GM21825 (cell line): ENCODE results near the gene S100A12.
"Not testable (repeated sequence)": the region's sequence is repeated elsewhere in the genome, so short reads cannot be mapped to it uniquely, and the experiment has no call there.

ENCODE experiments used
- ATAC-seq: cut with Tn5 transposase; IDR thresholded peaks from one replicate; pipeline ENCODE4 v1.9.1; 2021; ENCODE audit warnings: mild to moderate bottlenecking, moderate library complexity; ENCODE audit not compliant: unreplicated experiment

Gene S100A12

DNA sequence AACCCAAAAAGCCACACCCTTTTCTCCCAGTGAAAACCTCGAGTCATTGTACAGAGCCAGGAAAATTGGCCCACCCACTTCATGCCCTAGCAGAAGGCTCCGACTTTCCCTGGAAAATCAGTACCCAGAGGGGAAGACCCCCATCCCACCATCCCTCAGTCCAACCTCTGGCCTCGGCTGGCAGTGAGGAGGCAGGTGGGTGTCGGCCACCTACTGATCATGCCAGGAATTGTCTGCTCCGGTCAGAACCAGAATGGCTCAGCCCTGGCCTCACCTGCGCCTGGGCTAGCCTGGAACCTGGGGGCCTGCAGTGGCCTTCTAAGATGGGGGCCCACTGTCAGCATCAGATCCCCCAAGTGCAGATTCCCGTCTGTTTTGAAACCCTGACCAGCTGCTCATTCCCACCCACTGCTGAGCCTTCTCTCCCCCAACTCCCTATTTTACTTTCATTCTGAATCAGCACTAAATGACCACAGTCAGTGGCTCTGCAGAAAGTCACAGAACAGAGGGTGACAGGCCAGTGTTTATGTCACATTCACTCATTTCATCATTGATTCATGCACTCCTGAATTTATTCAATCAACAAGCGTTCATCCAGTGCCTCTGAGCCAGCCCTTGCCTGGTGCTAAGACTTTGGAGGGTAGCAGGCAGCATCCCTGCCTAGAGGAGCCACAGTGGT lies 20.8 kb downstream of the S100A12 start:
- no peak for ATAC-seq

DNA sequence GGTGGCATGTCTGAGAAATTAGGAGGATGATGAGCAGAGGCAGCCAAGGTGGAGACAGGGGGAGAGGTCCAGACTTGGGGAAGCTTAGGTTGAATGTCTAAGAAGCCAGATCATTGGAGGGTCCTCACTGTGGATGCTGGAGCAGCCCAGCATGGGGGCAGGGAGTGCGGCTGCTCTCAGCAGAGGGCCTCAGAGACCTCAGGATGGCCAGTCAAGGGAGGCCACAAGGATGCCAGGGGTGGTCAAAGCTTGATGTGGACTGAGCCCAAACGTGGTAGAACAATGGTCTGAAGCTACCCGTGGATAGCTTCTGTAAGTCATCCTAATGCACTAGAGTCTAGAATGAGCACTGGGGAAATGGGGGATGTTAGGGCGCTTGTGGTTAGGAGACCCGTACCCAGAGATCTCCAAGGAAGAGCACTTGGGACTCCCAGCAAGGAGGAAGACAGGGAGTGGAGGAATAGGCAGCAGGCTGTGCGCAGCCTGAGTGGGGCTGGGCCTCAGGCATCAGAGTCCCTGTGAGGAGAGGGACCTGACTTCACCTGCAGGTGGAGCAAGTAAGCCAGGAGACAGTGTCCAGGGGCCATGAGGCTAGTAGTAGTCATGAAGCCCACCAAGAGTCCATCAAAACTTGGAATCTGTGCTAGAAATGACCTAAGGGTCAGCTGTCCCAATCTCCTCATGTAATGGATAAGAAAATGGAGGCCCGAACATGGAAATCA lies 22.0 kb downstream of the S100A12 start:
- ATAC-seq = no peak

DNA sequence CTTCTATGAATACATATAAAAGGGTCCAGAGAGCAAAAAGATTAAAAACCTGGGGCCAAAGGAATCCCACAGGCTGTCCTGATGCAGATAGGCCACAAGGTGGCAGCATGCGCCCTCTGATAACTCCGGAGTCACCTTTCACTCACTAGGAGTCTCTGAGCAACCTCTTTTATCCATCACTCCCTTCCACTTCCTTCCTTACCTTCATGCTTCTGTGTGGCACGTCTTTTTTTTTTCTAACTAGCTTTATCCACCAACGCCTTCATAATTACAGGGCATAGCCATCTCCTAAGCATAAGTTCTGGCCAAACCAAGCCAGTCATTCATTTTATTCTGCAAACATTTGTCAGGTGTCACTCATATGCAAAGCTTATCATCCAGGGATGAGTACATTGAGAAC lies 22.9 kb downstream of the S100A12 start:
- ATAC-seq = no peak

- ATAC-seq = no peak
Observed at GRCh38 chr1:153350321-153350957, 25.0 kb downstream of the S100A12 start.

GRCh38 chr1:153349363-153350320 lies 25.8 kb downstream of the S100A12 start:
- no peak for ATAC-seq

DNA sequence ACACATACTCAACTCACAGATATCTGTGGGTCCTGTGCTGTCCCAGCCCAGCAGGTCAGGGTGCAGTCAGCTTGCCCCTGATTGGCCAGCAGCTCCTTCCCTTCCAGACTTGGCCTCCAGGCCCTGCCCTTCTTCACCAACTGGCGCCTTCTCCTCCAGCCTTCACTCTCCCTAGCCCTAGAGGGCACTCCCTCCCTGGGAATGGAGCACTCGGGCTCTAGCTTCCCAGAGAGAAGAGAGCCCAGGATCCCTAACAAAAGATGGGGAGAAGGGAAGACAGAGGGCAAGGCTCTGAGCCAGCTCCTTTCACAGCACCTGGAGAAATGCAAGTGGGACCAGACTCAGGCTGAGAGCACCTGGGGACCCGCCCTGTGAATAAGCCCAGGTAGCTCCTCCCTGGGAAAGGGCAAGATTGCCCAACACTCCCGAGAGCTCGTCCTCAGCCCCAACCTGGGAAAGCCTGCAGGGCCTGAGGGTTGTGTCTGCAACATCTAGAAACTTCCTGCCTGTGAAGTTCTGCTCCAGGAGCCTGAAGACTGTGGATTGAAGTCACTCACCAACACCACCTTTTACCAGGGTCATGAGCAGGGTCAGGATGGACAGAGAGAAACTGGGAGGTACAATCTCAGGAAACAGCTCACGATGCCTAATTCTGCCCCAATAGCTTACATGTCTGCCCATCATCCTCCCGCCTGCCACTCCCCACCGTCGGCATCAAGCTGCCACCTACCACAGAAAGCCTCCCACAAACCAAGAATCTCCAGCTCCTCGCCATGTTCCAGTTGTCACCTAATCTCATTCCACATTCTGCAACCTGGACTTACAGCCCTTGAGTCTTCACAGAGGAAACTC lies 26.7 kb downstream of the S100A12 start, which contains the start of gene PGLYRP4:
TSS of gene PGLYRP4 (minus strand) at position 331 of the 852 bp plus-strand sequence. CDS start 909 bp downstream, outside the sequence.
- no peak for ATAC-seq

DNA sequence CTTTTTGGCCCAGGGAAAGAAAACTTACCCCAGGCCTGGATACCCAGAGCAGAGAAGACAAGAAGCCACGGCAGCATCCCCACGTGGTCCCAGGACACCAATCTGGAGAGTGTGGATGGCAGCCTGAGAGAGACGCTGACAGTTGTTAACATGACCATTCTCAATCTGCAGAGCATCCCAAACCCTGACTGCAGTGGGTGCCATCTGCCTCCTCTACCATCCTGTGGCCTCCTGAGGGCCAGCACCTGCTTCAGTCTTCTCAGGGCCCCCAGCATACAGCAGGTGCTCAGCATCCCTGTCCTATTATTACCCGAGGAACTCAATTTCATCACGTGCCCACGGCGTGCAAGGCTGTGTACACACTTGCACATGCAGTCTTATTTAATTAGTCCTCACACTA lies 27.6 kb downstream of the S100A12 start:
- no peak for ATAC-seq

GRCh38 chr1:153347049-153347448 lies 28.4 kb downstream of the S100A12 start:
- not testable (repeated sequence) for ATAC-seq

GRCh38 chr1:153346077-153346723 lies 29.2 kb downstream of the S100A12 start:
- ATAC-seq = no peak

DNA sequence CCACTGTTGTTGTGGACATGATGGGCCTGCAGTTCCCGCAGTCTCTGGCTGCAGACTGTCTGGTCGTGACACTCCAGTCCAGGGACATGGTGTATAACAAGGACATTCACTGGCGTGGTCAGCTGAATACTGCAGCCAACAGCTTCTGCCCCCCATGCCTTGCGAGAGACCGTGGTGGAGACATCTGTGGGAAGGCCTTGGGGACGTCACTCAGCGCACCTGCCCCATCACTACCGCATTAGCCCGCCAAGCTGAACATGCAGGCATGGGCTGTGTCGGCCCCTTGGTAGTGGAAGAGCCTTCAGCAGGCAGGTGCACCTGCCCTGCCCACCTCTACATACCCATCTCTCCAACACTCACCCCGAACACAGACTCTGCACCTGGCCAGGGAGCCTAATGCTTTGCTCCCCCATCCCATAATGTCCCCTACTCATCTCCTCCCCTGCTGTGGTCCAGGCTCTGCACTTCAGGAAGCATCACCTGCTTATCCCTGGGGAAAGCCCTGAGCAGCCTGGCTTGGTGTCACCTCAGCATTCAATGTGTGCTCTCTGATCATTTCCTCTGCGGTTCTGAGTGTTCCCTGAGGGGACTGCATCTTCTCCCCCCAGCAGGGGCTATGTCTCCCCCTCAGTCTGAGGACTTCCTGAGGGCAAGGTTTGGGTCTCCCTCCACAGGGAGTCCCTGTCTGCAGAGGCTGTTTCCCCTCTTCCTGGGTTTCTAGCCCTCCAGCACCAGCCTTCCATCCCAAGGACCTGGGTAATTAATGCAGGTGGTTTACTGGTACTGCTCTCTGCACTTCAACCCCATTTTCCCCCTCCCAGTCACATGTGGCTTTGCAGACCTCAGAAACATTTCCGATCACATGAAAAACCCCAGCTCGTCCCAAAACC lies 30.0 kb downstream of the S100A12 start:
- no peak for ATAC-seq

GRCh38 chr1:153344718-153345025 lies 30.7 kb downstream of the S100A12 start:
- ATAC-seq = no peak

DNA sequence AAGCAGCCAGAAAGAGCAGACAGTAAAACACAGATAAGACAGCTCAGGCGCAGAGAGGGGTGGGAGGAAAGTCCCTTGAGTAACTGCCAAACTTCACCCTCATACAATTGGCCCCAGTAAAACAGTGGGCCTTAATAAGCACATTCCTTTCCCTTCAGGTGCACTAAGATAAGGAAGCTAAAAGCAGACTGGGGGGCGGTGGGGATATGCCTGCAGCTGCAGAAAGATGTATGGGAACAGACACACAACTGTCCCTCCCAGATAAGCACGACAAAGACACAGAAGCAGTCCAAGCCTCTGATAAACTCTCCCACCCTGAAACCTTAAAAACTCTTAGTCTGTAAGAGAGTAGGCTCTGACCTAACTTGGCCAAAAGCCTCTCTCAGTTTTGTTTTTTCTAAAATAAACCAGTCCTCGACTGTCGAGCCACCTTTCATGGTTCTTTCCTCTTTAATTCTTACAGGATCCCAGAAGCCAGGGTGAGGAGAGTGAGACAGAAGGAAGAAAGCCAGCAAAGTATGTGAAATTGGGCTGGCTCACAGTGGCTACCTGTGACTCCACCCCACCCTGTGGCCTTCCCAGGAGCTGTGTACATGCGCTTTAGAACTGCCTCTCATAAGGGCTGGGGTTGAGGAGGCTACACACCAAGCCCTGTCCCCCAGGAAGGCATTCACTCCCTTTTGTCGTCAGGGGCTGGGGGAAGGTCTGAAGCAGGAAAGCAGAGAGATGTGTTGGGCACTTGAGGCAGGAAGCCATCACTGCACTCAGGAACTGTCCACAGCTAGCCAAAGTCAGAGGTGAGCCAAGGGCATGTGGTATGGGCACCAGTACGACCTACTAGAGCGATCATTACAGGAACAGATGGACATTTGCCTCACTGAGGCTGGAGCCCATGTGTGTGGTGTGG lies 31.4 kb downstream of the S100A12 start:
- no peak for ATAC-seq

DNA sequence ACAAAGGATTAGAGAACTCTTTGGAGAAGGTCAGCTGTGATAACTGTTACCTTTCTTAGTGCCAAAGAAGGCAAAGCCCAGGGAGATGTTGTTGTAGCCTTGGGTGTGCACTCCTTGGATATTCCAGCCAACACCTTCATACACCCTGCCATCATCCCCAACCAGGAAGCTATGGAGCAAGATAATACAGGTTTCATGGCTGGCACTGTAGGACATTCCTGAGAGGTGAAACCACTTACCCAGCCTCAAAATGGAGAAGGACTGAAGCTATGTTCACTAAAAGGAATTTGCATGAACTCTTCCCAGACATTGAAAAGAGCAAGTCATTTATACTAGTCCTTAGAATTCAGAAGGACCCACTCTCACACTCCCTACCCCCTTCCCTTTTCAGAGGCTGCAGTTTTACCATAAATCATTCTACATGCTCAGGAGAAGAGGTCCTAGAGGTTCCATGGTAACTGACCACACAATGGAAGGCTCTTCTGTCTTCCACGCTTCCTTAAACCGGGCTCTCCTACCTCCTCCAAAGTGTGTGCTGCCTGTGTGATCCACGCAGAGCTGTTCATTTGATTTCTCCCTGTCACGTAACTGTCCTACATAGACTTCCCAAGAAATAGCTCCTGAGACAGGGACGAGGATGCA lies 32.3 kb downstream of the S100A12 start:
- ATAC-seq = no peak

GRCh38 chr1:153342178-153342577 lies 33.2 kb downstream of the S100A12 start:
- no peak for ATAC-seq

GRCh38 chr1:153341431-153341934 lies 33.9 kb downstream of the S100A12 start:
- no peak for ATAC-seq

- no peak for ATAC-seq
Observed at GRCh38 chr1:153340356-153340755, 35.1 kb downstream of the S100A12 start.

DNA sequence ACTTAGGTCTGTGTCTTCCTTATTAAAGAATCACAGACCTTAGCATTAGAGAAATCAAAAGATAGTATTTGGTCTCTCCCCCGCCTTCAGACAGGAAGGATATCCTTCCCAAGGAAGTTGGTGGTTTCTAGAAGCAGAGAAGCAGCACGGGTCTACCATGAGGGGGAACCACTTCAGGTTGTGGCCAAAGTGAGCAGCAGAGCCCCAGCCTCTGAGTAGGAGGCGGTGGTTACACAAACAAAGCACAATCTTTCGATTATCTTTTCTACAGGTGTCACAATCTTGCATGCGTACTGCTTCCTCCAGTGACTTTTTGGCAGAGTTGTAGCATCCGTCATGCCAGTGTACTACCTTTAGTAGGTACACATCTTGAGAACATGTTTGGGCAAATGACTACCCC lies 35.6 kb downstream of the S100A12 start:
- no peak for ATAC-seq
